Heart right ventricle (tissue), 16 donors: ENCODE results near the gene RPL12. TPM values are rescaled to one million over a fixed set of nuclear protein-coding genes. Genes with fewer than 3 reads are reported as not detected.

Source experiments
- ATAC-seq, 8 donors: fragments of 200-7000 bp; cut with Tn5 transposase; one replicate each; pipeline ENCODE4 v1.9.1; 2020; ENCODE audit warnings: mild to moderate bottlenecking in 8 of 8, moderate library complexity in 8 of 8, moderate number of reproducible peaks in 1 of 8
- DNase-seq, 2 donors: peaks; one replicate each; pipeline ENCODE4 v3.0.0-alpha.2; 2020
- H3K27ac ChIP-seq, 10 donors: fragments of 200-600 bp; sonication (generic) in 2 of 10; one replicate each; pipeline versions ENCODE4 v1.5.0 to v1.8.0; 2020 to 2022; ENCODE audit warnings: mild to moderate bottlenecking in 3 of 10
- H3K27me3 ChIP-seq, 7 donors: fragments of 200-600 bp; one replicate each; pipeline ENCODE4 v1.8.0; 2021 to 2022; ENCODE audit warnings: mild to moderate bottlenecking in 2 of 7
- H3K36me3 ChIP-seq, 9 donors: fragments of 200-600 bp; sonication (generic) in 1 of 9; one replicate each; pipeline versions ENCODE4 v1.5.0 to v1.8.0; 2020 to 2022; ENCODE audit warnings: mild to moderate bottlenecking in 2 of 9
- H3K4me1 ChIP-seq, 9 donors: fragments of 200-600 bp; sonication (generic) in 1 of 9; one replicate each; pipeline versions ENCODE4 v1.5.0 to v1.8.0; 2020 to 2022; ENCODE audit warnings: mild to moderate bottlenecking in 4 of 9
- H3K4me3 ChIP-seq, 10 donors: fragments of 200-600 bp; sonication (generic) in 2 of 10; one replicate each; pipeline versions ENCODE4 v1.5.0 to v1.8.0; 2020 to 2022; ENCODE audit warnings: mild to moderate bottlenecking in 7 of 10, moderate library complexity in 2 of 10
- H3K9me3 ChIP-seq, 11 donors: fragments of 200-600 bp in 10 of 11; sonication (generic) in 2 of 11; one replicate each; pipeline versions ENCODE4 v1.5.0 to v1.8.0; 2013 to 2022; ENCODE audit warnings: mild to moderate bottlenecking in 2 of 11, control low read depth in 1 of 11, moderate library complexity in 1 of 11
- WGBS, 2 donors: extraction: QIAGEN DNeasy Blood & Tissue Kit; methylation state at CpG; one replicate each; pipeline ENCODE4 v1.1.7; 2013; ENCODE audit warnings: inconsistent platforms in 1 of 2; 5-methylcytosine and 5-hydroxymethylcytosine counted together
- intact Hi-C, 10 donors: fragments of 100-400 bp; cut with DNase I; formaldehyde crosslinking; loops; one replicate each; pipeline versions ENCODE4 v1.11.1 to v1.14.2; 2022
- polyA plus RNA-seq, 2 donors: library from polyadenylated mRNA; stranded (reverse); fragments of 200-250 nt; gene quantifications; one replicate each; pipeline ENCODE4 v1.2.3, GENCODE V29; 2013
- total RNA-seq, 10 donors: library from RNA; stranded (reverse); fragmentation: NEBNext Ultra II Directional in 3 of 10; extraction: Animal tissue kit (Norgen Biotek cat#: 25700) in 3 of 10; gene quantifications; one replicate each; pipeline versions ENCODE4 v1.2.1 to v1.2.4, GENCODE V29; 2021 to 2023
- TF ChIP-seq, protein P1 (sequence below), 9 donors: fragments of 200-600 bp; sonication (generic) in 2 of 9; IDR thresholded peaks; one replicate each; pipeline versions ENCODE4 v1.5.0 to v1.8.0; 2021 to 2022; ENCODE audit warnings: antibody characterized with exemption in 9 of 9, mild to moderate bottlenecking in 5 of 9, moderate library complexity in 1 of 9
- donor health status: Arrhythmogenic right ventricular cardiomyopathy.
- donor health status: ischemic (EF 13 %, LVEDD 7.1; RV severe dilation, severe dysfunction).
- donor health status: healthy with polysubstance abuse.
- donor health status: DM: no; HTN: yes; CAD: no.
- donor health status: DM: no; HTN: no; CAD: no.
- donor health status: ischemic (EF 25% LVEDD 6.9; RV normal size, moderate dysfunction).
- donor health status: ischemic (EF 25% LVEDD 5.7; RV mildly dilated, moderate dysfunction).
- donor health status: healthy.
- donor health status: DM: yes; HTN: yes; CAD: no.
- donor health status: Ischemic cardiomyopathy.
- donor health status: ischemic (EF 35%, LVEDD 5.7; RV mildly dilated, moderate dysfunction).
- donor health status: nonischemic (EF 11% LVEDD 7.7; RV severe dilation, severe dysfunction).
- donor health status: DM: yes; HTN: yes; CAD: no.
- donor health status: PGD.
- donor health status: ischemic (EF 29% LVEDD 5.4; RV normal size, mild dysfunction).
- donor health status: nonischemic (EF 23%, LVEDD 6.1; RV moderate dilation, normal function).

The RPL12 gene
- total and polyA plus RNA-seq, 12 donors: 409 to 1,920 (median 536) TPM

DNA sequence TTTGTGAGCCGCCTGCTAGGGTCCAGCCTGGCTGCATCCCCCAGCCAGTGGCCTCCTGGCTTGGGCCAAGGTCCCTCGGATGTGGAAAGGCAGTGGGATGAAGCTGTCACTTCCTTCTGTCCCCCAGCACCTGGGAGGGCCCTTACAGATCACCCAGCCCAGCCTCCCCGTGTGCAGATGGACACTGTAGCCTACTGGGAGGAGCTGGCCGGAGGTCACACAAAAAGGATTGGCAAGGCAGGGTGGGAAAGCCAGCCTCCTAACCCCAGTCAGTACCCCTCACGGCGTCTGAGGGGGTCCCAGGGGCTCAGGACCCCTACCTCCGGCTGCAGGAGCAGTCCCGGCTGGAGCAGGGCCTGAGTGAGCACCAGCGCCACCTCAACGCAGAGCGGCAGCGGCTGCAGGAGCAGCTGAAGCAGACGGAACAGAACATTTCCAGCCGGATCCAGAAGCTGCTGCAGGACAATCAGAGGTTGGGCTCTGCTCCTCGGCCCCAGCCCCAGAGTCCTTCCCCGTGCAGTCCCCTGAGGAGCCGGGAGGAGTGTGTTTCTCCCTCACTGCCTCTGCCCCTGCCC, 28.4 kb upstream of the RPL12 start:
- Histone ChIP-seq H3K4me3 (no peak overlapping the region), H3K9me3 (no peaks in the 10 kb centered on the region), H3K4me1 (no peaks in the 10 kb centered on the region), H3K27me3 (no peaks in the 10 kb centered on the region), H3K36me3 (peaks cover 0 to 98% (median 40%) of the 10 kb centered on the region in 9 donors), H3K27ac (no peak overlapping the region)
- DNase-seq (no peak), ATAC-seq (peak in 1 of 8 donors; percentile 53)
- intact Hi-C loops: no loop called here
- TF ChIP-seq, protein P1, sequence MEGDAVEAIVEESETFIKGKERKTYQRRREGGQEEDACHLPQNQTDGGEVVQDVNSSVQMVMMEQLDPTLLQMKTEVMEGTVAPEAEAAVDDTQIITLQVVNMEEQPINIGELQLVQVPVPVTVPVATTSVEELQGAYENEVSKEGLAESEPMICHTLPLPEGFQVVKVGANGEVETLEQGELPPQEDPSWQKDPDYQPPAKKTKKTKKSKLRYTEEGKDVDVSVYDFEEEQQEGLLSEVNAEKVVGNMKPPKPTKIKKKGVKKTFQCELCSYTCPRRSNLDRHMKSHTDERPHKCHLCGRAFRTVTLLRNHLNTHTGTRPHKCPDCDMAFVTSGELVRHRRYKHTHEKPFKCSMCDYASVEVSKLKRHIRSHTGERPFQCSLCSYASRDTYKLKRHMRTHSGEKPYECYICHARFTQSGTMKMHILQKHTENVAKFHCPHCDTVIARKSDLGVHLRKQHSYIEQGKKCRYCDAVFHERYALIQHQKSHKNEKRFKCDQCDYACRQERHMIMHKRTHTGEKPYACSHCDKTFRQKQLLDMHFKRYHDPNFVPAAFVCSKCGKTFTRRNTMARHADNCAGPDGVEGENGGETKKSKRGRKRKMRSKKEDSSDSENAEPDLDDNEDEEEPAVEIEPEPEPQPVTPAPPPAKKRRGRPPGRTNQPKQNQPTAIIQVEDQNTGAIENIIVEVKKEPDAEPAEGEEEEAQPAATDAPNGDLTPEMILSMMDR (IDR thresholded peaks at IDR 0.05): no peak
- 82 to 86% methylated on average over 17 of the region's 17 CpGs for WGBS, 2 donors

DNA sequence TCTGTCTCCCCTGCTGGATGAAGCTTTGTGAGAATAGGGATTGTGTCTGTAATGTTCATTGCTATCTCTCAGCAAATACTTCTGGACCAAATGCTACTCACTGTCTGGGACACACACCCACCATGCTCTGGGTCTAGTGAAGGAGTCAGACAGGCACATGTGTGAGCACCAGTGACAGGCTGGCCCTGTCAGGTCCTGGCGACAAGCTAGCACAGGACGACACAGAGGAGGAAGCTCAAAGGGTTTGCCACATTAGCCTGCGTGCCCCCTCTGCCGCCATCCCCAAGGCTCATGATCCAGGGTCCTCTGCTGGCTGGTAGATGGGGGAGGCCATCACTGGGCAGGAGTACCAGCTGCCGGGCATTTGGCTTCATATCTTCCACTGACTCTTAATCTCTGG, 23.4 kb upstream of the RPL12 start:
- WGBS, 2 donors: 90 to 91% methylated on average over 5 of the region's 5 CpGs
- Histone ChIP-seq H3K9me3 (no peaks in the 10 kb centered on the region), H3K27me3 (no peaks in the 10 kb centered on the region), H3K36me3 (peaks cover 0 to 86% (median 30%) of the 10 kb centered on the region in 9 donors), H3K4me1 (peaks cover 0 to 5% (median 0%) of the 10 kb centered on the region in 9 donors), H3K27ac (peak overlapping the region in 1 of 10 donors; percentile 9), H3K4me3 (no peak overlapping the region)
- DNase-seq (no peak), ATAC-seq (peak in 1 of 8 donors; percentile 18)
- TF ChIP-seq, protein P1 (IDR thresholded peaks at IDR 0.05): no peak
- intact Hi-C loops: no loop called here

DNA sequence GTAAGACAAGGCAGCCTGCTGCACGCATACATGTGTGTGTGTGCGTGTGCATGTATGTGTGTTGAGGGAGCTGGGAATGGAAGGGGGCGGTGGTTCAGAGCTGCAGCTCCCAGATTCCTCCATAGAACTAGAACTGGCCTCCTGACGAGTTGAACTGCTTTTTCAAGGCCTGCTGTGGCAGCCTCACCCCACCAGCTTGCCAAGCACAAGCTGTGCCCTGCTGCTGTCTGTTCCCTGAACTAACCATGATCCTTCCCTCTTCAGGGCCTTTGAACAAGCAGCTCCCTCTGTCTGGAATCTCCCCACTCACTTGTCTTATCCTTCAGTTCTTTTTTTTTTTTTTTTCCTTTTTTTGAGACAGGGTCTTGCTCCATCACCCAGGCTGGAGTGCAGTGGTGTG, 22.7 kb upstream of the RPL12 start:
- intact Hi-C loops: no loop called here
- DNase-seq (no peak), ATAC-seq (peak in 5 of 8 donors; percentile 41 to 83 (median 65))
- H3K27me3 ChIP-seq: no peaks in the 10 kb centered on the region
- no peak overlapping the region for H3K4me3 ChIP-seq
- peaks cover 0 to 5% (median 0%) of the 10 kb centered on the region in 9 donors for H3K4me1 ChIP-seq
- TF ChIP-seq, protein P1 (IDR thresholded peaks at IDR 0.05): no peak
- peaks cover 0 to 86% (median 26%) of the 10 kb centered on the region in 9 donors for H3K36me3 ChIP-seq
- 85 to 90% methylated on average over 4 of the region's 4 CpGs for WGBS, 2 donors
- H3K9me3 ChIP-seq: no peaks in the 10 kb centered on the region
- peak overlapping the region in 5 of 10 donors; percentile 9 to 54 (median 21) for H3K27ac ChIP-seq

DNA sequence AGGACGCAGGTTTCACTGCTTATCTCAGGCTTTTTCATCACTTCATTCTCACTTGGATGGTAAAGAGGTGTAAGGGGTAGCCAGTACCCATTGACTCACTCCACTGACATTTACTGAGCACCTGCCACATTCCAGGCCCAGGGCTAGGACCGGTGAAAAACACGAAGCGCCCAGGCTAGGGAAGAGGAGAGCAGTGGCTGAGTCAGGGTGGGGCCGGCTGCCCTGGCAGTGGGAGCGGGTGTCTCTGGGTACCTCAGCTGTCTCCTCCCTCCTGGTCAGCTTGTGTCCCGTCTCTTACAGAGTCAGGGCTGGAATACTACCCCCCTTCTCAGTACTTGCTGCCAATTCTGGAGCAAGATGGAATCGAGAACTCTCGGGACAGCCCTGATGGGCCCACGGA, 22.3 kb upstream of the RPL12 start:
- H3K27ac ChIP-seq: peak overlapping the region in 5 of 10 donors; percentile 9 to 54 (median 21)
- H3K27me3 ChIP-seq: no peaks in the 10 kb centered on the region
- H3K4me3 ChIP-seq: no peak overlapping the region
- TF ChIP-seq, protein P1 (IDR thresholded peaks at IDR 0.05): no peak
- 73 to 77% methylated on average over 10 of the region's 10 CpGs for WGBS, 2 donors
- peaks cover 0 to 86% (median 26%) of the 10 kb centered on the region in 9 donors for H3K36me3 ChIP-seq
- intact Hi-C loops: no loop called here
- DNase-seq: no peak
- H3K4me1 ChIP-seq: peaks cover 0 to 5% (median 0%) of the 10 kb centered on the region in 9 donors
- ATAC-seq: peak in 6 of 8 donors; percentile 33 to 78 (median 64)
- H3K9me3 ChIP-seq: no peaks in the 10 kb centered on the region
